Choroid plexus epithelial cell (primary cell): ENCODE data around the gene POLR2J3.
A peak's percentile ranks its signal among the peaks of the same experiment; 100 is the strongest.
"Not testable (repeated sequence)": the region's sequence is repeated elsewhere in the genome, so short reads cannot be mapped to it uniquely, and the experiment has no call there.

Source experiments
- DNase-seq: peaks from one replicate; pipeline ENCODE4 v3.0.0-alpha.2; 2010; ENCODE audit warnings: low read depth
- H3K4me3 ChIP-seq: 2 replicates; pipeline ENCODE4 v1.5.1; 2011; ENCODE audit warnings: low read depth, mild to moderate bottlenecking, control low read depth, low read length, moderate library complexity
- TF ChIP-seq, protein P1 (sequence below): conservative IDR thresholded peaks from 2 replicates; pipeline ENCODE4 v1.5.1; 2011; ENCODE audit warnings: low read depth, mild to moderate bottlenecking, control low read depth, inconsistent platforms, low read length, moderate library complexity

Gene POLR2J3

DNA sequence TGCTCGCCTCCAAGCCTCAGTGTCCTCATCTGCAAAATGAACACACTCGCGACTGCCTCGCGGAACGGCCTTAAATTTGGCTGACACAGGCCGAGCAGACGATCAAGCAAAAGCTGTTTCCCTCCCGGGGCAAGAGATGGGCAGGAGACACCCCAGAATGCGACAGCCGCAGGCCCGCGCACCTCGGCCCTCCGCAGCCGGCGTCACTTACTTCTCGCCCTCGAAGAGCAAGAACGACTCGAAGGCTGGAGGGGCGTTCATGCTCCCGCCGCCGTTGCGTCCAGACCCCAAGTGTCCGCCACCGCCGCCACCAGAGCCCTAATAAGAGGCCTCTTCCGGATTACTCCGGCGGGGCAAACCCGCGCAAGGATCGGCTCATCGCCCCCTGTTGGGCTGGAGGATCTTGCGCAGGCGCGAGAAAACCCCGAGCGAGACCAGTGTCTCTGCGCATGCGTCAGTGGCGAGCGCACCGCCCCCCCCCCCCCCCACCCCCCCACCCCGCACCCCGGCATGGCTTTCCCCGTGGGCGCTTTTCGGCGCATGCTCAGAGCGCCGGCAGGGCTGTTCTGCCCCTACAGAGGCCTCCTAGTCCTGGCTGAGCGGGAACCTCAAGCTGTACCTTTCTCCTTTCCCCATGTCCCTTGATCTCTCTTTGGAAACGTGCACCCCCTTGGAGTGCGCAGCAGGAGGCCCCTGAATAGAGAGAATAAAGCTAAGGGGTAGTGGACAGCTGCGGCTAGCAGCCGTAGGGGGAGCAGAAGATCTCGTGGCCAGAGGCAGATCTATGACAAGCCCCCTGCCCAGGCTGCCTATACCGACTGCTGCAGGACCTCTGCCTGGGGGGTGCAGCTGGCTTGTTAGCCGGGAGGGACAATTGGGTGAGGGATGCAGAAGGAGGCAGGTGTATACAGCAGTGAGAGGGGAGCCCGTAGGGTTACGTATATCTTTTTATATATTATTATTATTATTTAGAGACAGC, at the start of gene POLR2J3:
Gene POLR2J3 (minus strand): TSS at position 323 of the 979 bp plus-strand sequence. CDS start 62 bp downstream, at position 261.
- H3K4me3 ChIP-seq, result peak within 1 kb of the TSS; percentile 59
- DNase-seq, result peak; percentile 89
- TF ChIP-seq, protein P1, sequence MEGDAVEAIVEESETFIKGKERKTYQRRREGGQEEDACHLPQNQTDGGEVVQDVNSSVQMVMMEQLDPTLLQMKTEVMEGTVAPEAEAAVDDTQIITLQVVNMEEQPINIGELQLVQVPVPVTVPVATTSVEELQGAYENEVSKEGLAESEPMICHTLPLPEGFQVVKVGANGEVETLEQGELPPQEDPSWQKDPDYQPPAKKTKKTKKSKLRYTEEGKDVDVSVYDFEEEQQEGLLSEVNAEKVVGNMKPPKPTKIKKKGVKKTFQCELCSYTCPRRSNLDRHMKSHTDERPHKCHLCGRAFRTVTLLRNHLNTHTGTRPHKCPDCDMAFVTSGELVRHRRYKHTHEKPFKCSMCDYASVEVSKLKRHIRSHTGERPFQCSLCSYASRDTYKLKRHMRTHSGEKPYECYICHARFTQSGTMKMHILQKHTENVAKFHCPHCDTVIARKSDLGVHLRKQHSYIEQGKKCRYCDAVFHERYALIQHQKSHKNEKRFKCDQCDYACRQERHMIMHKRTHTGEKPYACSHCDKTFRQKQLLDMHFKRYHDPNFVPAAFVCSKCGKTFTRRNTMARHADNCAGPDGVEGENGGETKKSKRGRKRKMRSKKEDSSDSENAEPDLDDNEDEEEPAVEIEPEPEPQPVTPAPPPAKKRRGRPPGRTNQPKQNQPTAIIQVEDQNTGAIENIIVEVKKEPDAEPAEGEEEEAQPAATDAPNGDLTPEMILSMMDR, result peak; percentile 30

DNA sequence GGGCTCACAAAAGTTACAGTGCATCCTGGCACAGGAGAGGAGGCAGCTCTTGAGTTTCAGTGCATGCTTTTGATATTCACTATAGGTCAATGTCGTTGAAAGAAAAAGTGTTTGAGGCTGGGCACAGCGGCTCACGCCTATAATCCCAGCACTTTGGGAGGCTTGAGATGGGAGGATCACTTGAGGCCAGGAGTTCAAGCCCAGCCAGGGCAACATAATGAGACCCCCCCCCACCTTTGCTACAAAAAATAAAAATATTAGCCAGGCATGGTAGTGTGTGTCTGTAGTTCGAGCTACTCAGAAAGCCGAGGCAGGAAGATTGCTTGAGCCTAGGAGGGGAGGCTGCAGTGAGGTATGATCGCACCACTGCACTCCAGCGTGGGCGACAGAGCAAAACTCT, 45.7 kb upstream of the POLR2J3 start:
- not testable (repeated sequence) for H3K4me3 ChIP-seq, DNase-seq

DNA sequence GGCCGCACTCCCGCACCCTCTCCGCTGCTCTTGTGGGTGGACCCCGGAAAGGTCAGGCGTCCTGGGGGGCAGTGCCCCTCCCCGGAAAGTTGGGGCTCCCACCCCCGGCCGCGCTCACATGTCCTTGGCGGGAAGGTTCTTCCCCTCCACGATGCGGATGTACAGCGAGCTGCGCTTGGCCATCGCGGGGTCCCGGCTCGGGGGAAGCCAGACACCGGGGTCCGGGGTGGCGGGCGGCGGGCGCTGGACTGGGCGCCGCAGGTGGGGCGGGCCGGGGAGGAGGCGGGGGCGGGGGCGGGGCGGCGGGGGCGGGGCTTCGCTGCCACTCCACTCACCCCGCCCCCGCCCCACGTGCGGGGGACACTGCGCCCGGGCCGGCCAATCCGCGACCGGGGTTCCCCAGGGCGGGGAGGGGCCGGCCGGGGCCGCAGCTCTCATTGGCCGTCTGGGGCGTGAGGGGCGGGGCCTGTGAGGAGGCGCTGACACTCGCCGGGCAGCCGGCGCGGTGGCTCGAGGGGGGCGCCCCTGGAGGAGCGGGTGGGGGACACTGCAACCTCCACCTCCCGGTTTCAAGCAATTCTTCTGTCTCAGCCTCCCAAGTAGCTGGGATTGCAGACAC, 44.2 kb upstream of the POLR2J3 start, which contains the start of gene RASA4:
Gene RASA4 (minus strand): TSS at position 250 of the 619 bp plus-strand sequence. CDS start 67 bp downstream, at position 183.
- H3K4me3 ChIP-seq, result peak within 1 kb of the TSS; percentile 37
- not testable (repeated sequence) for DNase-seq

DNA sequence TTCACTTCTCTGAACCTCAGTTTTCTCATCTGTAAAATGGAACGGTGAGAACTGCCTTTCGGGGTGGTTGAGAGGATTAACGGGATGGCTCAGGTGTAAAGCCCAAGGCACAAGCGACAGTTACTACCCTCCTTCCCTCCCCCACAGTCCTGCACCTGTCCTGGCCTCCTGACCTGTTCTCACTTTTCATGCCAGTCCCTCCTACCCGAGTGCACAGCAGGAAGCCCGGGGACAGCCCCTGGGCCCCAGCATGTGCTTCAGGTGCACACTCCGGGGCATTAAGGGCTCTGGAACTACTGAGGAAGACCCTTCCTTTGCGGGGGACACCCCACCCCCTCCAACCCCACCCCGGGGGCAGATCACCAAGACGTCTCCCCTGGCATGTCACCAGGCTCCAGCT, 43.5 kb upstream of the POLR2J3 start:
- H3K4me3 ChIP-seq, DNase-seq: not testable (repeated sequence)

DNA sequence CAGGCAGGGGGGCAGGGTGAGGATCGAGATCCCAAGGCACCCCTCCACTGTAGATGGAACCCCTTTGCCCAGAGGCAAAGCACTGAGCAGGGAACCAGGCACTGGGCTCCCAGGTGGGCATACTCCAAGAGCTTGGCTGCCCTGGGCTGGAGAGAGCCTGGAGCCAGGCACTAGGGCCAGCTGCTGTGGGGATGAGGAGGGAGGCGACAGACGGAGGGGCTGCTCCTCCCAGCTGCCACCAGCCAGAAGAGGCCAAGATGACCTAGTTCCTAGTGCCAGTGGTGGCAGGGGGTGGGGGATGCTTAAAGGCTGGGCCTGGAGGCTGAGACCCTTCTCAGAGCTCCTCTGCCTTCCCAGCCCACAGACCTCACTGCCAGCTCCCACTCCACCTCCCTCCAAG, 42.5 kb upstream of the POLR2J3 start:
- not testable (repeated sequence) for H3K4me3 ChIP-seq, DNase-seq

DNA sequence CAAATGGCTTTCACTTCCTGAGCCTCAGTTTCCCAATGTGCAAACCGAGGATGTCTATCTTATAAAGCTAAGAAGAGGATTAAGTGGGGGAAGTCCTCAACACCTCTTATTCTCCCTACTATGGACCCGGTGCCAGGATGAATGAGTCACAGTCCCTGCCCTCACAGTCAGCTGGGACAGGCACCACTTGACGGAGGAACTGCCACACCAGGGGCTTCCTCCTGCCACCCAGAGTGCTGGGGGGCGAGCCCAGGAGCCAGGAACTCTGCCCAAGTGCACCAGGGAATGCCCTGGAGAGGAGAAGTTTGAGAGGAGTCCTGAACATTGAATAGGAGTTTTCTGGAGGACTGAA, 41.9 kb upstream of the POLR2J3 start:
- DNase-seq, result not testable (repeated sequence)

DNA sequence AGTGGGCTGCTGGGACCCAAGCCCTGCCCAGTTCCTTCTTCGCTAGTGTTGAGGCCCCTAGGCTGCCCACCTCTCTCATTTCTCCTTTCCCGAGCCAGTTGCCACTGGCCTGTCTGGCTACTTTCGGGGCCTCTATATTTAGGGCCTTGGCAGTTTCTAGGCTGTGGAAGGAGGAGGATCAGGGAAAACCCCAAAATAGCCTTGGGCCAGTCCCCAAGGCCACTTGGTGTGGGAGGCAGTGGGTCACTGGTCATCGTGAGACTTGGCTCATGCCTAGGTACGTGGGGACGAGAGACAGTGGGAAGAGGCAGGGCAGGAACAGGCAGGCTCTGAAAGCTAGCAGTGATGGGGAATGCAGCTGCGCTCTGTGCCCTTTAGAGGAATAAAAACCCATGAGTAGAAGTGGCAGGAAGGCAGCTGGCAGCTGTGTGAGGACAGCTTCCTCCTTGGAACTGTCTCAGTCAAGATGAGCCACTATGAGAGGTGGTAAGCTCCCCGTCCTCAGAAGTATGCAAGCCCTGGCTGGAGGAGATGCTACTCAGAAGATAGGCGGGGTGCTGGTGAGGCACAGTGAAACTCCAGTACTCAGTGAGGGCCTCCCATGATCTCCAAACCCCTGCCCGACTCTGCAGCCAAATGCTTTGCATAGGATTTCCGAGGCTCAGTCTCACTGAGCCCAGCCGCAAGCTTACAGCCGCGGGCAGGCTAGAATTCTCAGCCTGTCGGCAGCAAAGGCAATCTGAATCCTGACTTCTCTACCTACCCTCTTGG, 41.4 kb upstream of the POLR2J3 start:
- not testable (repeated sequence) for H3K4me3 ChIP-seq

More for the DNA sequence above, 41.9 kb upstream of the POLR2J3 start:
- H3K4me3 ChIP-seq, result not testable (repeated sequence)

DNA sequence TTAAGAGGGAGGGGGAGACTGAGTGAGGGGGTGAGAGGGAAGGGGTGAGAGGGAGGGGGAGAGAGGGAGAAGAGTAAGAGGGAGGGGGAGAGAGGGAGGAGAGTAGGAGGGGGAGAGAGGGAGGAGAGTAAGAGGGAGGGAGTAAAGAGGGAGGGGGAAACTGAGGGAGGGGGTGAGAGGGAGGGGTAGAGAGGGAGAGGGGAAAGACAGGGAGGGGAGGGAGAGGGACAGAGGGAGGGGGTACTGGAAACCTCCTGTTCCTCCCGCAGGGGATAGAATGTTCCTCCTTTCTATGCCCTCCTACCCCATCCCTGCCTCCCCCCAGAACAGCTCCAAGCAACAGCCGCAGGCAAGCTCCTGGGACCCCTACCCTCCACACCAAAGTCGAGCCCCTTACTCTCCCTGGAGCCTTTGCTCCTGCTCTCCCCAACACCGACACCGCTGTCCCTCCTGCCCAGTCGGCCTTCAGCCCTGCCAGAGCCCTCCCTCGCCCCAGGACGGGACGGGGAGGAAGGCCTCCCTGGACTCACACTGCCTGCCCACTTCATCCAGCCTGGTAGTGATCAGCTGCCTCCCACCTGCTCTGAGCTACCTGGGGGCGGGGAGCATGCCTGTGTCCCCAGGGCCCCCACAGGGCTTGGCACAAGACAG, 39.4 kb upstream of the POLR2J3 start:
- not testable (repeated sequence) for H3K4me3 ChIP-seq, DNase-seq

More for the DNA sequence above, 41.4 kb upstream of the POLR2J3 start:
- DNase-seq, result not testable (repeated sequence)

DNA sequence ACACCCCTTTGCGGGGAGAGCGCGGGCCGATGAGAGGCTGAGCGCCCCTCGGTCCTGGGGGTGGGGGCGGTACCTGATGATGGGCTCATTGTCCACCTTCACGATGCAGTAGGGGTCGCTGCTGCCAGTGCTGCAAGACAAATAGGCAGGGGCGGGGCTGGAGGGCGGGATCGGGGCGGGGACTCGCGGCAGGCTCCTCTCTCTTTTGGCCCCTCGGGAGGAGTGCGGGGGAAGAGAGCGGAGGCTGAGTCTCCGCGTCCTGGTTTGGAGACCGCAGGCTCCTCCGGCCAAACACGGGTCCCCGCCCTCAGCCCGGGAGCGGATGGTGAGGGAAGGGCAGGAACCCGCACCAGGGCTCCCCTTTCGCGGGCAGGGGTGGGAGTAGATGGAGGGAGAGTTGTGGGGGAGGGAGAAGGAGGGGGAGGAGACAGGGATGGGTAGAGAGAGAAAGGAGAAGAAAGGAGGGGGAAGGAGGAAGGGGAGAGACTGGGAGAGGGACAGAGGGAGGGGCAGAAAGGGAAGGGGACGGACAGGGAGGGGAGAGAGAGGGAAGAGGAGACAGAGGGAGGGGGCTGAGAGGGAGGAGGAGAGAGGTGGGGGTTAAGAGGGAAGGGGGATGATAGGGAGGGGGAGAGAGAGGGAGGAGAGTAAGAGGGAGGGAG, 38.8 kb upstream of the POLR2J3 start:
- not testable (repeated sequence) for H3K4me3 ChIP-seq, DNase-seq

DNA sequence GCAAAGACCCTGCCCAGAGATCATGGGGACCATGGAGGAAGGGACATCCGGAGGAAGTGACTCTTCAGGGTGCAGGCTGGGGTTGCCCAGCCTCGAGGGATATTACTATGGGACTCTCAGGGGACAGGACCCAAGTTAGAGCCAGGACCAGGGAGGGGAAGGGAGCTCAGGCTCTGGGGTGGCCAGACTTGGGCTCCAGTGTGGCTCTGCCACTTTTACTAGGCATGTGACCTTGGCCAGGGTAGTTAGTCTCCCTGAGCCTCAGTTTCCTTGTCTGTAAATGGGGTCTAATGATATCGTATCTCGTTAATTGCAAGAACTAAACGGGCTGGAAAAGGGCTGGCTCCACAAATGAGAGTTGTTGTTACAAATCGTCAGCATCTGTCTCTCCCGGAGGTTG, 38.1 kb upstream of the POLR2J3 start:
- DNase-seq, H3K4me3 ChIP-seq: not testable (repeated sequence)

DNA sequence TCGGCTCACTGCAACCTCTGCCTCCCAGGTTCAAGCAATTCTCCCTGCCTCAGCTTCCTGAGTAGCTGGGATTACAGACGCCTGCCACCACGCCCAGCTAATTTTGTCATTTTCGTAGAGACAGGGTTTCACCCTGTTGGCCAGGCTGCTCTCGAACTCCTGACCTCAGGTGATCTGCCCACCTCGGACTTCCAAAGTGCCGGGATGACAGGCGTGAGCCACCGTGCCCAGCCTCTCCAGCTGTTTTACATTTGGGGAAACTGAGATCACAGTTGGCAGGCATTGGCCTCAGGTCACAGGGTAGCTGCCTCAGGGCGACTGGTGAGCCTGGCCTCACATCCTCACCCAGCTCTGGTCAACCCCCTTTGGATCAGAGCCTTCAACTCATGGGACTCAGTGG, 37.4 kb upstream of the POLR2J3 start:
- DNase-seq, H3K4me3 ChIP-seq: not testable (repeated sequence)

DNA sequence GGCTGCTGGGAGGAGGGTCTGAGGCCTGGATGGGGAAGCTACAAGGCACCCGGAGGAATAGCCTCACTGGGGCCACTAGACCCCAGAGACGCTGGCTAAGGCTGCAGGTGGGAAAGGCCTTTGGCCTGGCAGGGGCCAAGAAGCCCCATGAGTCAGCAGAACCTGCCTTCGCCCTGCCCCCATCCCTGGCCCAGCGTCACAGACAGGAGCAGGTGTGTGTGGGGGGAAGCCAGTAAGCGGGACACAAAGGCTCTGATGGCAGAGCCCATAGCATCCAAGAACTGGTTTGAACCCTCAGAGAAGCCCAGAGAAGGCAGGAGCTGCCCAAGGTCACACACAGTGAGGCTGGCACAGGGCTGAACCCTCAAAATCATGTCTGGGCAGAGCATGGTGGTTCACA, 34.5 kb upstream of the POLR2J3 start:
- not testable (repeated sequence) for DNase-seq

DNA sequence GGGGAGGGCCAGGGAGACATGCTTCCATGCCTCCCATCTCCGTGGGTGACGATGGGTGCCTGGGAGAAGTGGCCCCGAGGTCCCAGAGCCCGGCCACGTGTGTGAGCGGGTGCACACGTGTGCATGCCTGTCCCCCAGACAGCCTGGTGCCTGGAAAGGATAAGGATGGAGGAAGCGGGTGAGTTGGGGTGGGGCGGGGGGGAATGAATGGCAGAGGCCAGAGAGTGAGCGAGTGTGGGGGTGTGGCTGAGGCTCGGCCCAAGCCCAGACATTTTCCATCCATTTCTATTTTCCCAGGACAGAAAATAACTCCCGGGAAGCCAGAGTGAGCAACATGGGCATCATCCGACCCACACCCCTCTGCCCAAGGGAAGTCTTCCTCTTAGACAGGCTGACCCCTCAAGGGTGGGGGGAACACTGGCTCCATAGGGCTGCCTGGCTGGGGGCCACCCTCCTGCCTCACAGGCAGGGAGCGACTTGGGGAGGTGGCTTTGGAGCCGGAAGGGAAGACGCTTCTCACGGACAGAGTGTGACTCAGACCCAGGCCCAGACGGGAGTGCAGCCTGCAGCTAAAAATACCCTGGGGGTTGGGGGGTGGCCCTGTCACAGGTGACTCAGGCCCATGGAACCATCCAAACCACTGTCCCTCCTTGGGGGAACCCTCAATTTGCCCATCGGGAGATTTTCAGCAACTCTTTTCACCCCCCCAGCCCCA, 32.2 kb upstream of the POLR2J3 start:
- not testable (repeated sequence) for H3K4me3 ChIP-seq, DNase-seq

More for the DNA sequence above, 34.5 kb upstream of the POLR2J3 start:
- H3K4me3 ChIP-seq, result not testable (repeated sequence)

DNA sequence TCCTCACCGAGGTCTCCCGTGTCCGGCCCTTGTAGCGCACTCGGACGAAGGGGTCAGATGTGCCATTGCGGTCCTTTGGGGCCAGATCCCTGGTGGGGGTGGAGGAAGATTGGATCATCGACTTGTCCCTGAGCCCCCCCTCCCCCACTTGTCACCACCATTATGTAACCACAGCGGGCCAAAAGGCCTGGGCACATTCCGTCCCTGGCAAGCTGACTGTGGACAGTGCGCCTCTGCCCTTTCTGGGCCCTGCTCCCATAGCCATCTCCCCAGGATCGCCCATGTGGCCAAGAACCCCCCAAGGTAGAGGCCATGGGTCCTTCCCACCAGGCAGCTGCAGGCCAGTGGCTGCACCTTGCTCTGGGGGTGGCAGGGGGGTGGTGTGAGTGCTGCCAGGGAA, 29.9 kb upstream of the POLR2J3 start:
- not testable (repeated sequence) for DNase-seq, H3K4me3 ChIP-seq

DNA sequence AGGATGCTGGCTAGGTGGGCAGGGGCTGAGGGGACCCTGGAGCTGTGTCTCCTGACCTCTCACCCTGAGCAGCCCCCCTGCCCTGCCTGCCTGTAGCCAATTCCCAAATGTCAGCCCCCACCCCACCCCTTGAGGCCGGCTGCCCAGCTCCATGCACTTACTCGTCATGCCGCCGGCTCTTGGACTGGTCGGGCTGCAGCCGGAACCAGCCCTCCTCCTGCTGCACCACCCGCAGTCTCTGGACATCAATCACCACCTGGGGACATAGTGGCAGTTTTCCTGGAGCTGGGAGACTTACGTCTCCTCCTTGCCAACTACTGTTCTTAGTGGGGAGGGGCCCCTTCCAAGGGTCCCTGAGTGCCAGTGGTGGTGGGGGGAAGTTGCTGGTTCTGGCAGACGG, 27.3 kb upstream of the POLR2J3 start:
- not testable (repeated sequence) for DNase-seq, H3K4me3 ChIP-seq

DNA sequence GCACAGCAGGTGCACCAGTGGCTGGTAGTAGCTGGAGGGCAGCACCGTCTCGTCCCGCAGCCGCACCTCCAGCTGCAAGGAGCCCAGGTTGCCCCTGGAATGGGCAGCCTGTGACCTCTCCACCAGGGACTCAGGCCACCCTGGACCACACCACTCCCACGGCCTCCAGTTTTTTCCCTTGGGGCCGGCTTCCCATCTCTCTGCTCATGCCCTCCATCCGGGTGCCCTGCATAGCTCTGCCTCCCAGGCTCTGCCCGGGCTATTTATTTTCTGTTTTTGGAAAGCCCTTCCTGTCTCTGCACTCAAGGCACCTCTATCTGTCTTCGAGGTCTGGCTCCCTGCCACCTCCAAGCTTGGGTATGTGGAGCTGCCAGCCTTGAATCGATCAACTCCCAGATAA, 23.7 kb upstream of the POLR2J3 start:
- H3K4me3 ChIP-seq, DNase-seq: not testable (repeated sequence)
